K562 (cell line): ENCODE measurements around the gene KLHDC7A. TPM values are rescaled to one million over a fixed set of nuclear protein-coding genes. Genes with fewer than 3 reads are reported as not detected.

Experiments
- ATAC-seq: fragments of 200-7000 bp; cut with Tn5 transposase; 3 replicates; pipeline ENCODE4 v1.9.1; 2020; ENCODE audit warnings: moderate library complexity
- BruUV-seq: library from RNA; stranded (reverse); fragments of 400-500 nt; replicated peaks from 2 replicates; lab custom pipeline; 2021; lab: Mats Ljungman, UMichigan
- CTCF ChIA-PET: fragments of 300-600 bp; formaldehyde crosslinking; extraction: SDS; loops from one replicate; lab custom pipeline; 2021; ENCODE audit warnings: low intra/inter-chr PET ratio; lab: Yijun Ruan, JAX
- POLR2A ChIA-PET: fragments of 300-600, 350-650 bp; sonication (Branson Sonifier 250); formaldehyde crosslinking; extraction: SDS; loops from one replicate; lab custom pipeline; 2021; ENCODE audit warnings: antibody characterized with exemption, inconsistent platforms; lab: Yijun Ruan, JAX
- DNase-seq, 4 experiments: peaks; one replicate each; pipeline versions ENCODE4 v3.0.0 to v3.0.0-alpha.2; 2011 to 2018; ENCODE audit warnings: low spot score in 3 of 4, mixed read lengths in 3 of 4; ENCODE audit errors: extremely low read depth in 1 of 4
- FAIRE-seq: peaks from 2 replicates; lab custom pipeline; 2011; peaks lifted over from hg19 to GRCh38; lab: Jason Lieb, UNC
- H2AFZ ChIP-seq: 2 replicates; pipeline ENCODE4 v1.6.0; 2011; ENCODE audit warnings: low read depth, low read length, control low read depth, inconsistent platforms
- H3K27ac ChIP-seq: fragments of 200-600 bp; 3 replicates; pipeline ENCODE4 v1.8.0; 2011; ENCODE audit warnings: low read depth, mild to moderate bottlenecking, control low read depth, inconsistent platforms, low read length, moderate library complexity, mixed read lengths; ENCODE audit errors: extremely low read depth
- H3K27me3 ChIP-seq, 2 experiments: fragments of 300-600 bp in 1 of 2; 2 replicates in 1 of 2; 3 replicates in 1 of 2; pipeline versions ENCODE4 v1.6.0 to v1.8.0; 2011; ENCODE audit warnings: inconsistent platforms in 2 of 2, low read length in 2 of 2, mild to moderate bottlenecking in 1 of 2, mixed read lengths in 1 of 2, moderate library complexity in 1 of 2; ENCODE audit not compliant: control insufficient read depth in 2 of 2, insufficient read depth in 2 of 2
- H3K36me3 ChIP-seq: fragments of 300-600 bp; 3 replicates; pipeline ENCODE4 v1.8.0; 2011; ENCODE audit warnings: mild to moderate bottlenecking, low read length, inconsistent platforms; ENCODE audit not compliant: control insufficient read depth, insufficient read depth
- H3K4me1 ChIP-seq, 2 experiments: fragments of 200-600 bp in 1 of 2; replicated peaks in 1 of 2; 2 replicates in 1 of 2; 3 replicates in 1 of 2; pipeline versions ENCODE4 v1.5.1 to v1.8.0; 2011; ENCODE audit warnings: inconsistent platforms in 2 of 2, low read length in 2 of 2, mild to moderate bottlenecking in 1 of 2, mixed read lengths in 1 of 2, moderate library complexity in 1 of 2; ENCODE audit not compliant: control insufficient read depth in 2 of 2, insufficient read depth in 2 of 2
- H3K4me2 ChIP-seq: 2 replicates; pipeline ENCODE4 v1.6.1; 2011; ENCODE audit warnings: low read length, control low read depth, inconsistent platforms, mixed read lengths; ENCODE audit not compliant: insufficient read depth
- H3K4me3 ChIP-seq: fragments of 200-600 bp; sonication (generic), shearing (Covaris generic); 2 replicates; pipeline ENCODE4 v1.5.1; 2016; ENCODE audit warnings: control low read depth, inconsistent platforms
- H3K79me2 ChIP-seq: fragments of 200-600 bp; 3 replicates; pipeline ENCODE4 v1.8.0; 2011; ENCODE audit warnings: low read length, inconsistent platforms; ENCODE audit not compliant: control insufficient read depth, insufficient read depth
- H3K9ac ChIP-seq, 2 experiments: 2 replicates each; pipeline versions ENCODE4 v1.6.0 to v1.6.1; 2011; ENCODE audit warnings: low read depth in 2 of 2, low read length in 2 of 2, control low read depth in 1 of 2, inconsistent platforms in 1 of 2, mild to moderate bottlenecking in 1 of 2, mixed read lengths in 1 of 2; ENCODE audit not compliant: insufficient read depth in 1 of 2
- H3K9me1 ChIP-seq: one replicate; pipeline ENCODE4 v1.6.0; 2011; ENCODE audit warnings: inconsistent platforms, mild to moderate bottlenecking, low read length, moderate library complexity; ENCODE audit not compliant: control insufficient read depth, insufficient read depth
- H3K9me3 ChIP-seq: replicated peaks from 2 replicates; pipeline ENCODE4 v1.5.1; 2011; ENCODE audit warnings: low read depth, low read length, inconsistent platforms; ENCODE audit not compliant: control insufficient read depth, insufficient read depth
- H4K20me1 ChIP-seq: replicated peaks from 2 replicates; pipeline ENCODE4 v1.6.1; 2011; ENCODE audit warnings: low read length, inconsistent platforms, mixed read lengths; ENCODE audit not compliant: control insufficient read depth, insufficient read depth
- BDP1 ChIP-seq: IDR thresholded peaks from 3 replicates; pipeline ENCODE4 v1.6.1; 2011; ENCODE audit not compliant: insufficient read length, insufficient read depth
- CUX1 ChIP-seq: fragments of 200-800 bp; sonication (Bioruptor generic); IDR thresholded peaks from 2 replicates; pipeline ENCODE4 v1.6.1; 2016; ENCODE audit warnings: missing genetic modification characterization, missing compliant biosample characterization
- FOXJ3 ChIP-seq: sonication (generic); formaldehyde crosslinking; IDR thresholded peaks from 2 replicates; pipeline ENCODE4 v1.4.0; 2020; ENCODE audit warnings: mild to moderate bottlenecking, missing genetic modification reagents
- KAT2B ChIP-seq: IDR thresholded peaks from one replicate; pipeline ENCODE4 v1.6.1; 2012; ENCODE audit warnings: low read depth, mild to moderate bottlenecking, control low read depth, inconsistent platforms, low read length, moderate library complexity
- MTA2 ChIP-seq: fragments of 450-650 bp; IDR thresholded peaks from 2 replicates; pipeline ENCODE4 v1.6.1; 2016; ENCODE audit warnings: low read depth
- ZNF121 ChIP-seq: sonication (generic); formaldehyde crosslinking; conservative IDR thresholded peaks from 2 replicates; pipeline ENCODE4 v1.8.0; 2022; ENCODE audit warnings: missing genetic modification reagents
- ZNF274 ChIP-seq: IDR thresholded peaks from 2 replicates; pipeline ENCODE4 v1.6.1; 2011; ENCODE audit warnings: low read depth, mild to moderate bottlenecking, low read length, moderate library complexity, borderline replicate concordance
- ZNF830 ChIP-seq: fragments of 250-450 bp; sonication (Bioruptor Pico); IDR thresholded peaks from 2 replicates; pipeline ENCODE4 v1.5.0; 2021; ENCODE audit warnings: mild to moderate bottlenecking
- WGBS: fragments of 100-300 bp; shearing (Covaris generic); methylation state at CpG from one replicate; pipeline ENCODE4 v1.1.6; 2016; ENCODE audit warnings: low coverage, mixed read lengths; ENCODE audit not compliant: insufficient coverage; ENCODE audit errors: missing lambda C conversion rate; 5-methylcytosine and 5-hydroxymethylcytosine counted together
- in situ Hi-C: fragments of 300-500 bp; cut with MboI; formaldehyde crosslinking; loops from 4 replicates; pipeline ENCODE4 v1.15.0; 2018; ENCODE audit warnings: inconsistent platforms, mixed read lengths
- intact Hi-C: fragments of 100-400 bp; cut with micrococcal nuclease; formaldehyde crosslinking; loops from 2 replicates; pipeline ENCODE4 v1.14.2; 2022
- polyA plus RNA-seq, 8 experiments: library from polyadenylated mRNA; depleted of rRNA in 4 of 8; stranded (reverse) in 5 of 8; unstranded in 3 of 8; fragments of >200 nt; fragmentation: Nextera tagmentation in 2 of 8; fragmentation: Illumina TruSeq in 1 of 8; extraction: Ambion mirVana in 2 of 8; extraction: Trizol in 1 of 8; gene quantifications; 2 replicates each; pipeline versions ENCODE4 v1.2.1 to v1.2.3, GENCODE V29; 2011 to 2014; ENCODE audit warnings: inconsistent platforms in 1 of 8, missing spikeins in 1 of 8
- total RNA-seq, 7 experiments: library from RNA; depleted of rRNA in 6 of 7; stranded (reverse); fragments of >200 nt in 6 of 7; fragmentation: Illumina TruSeq in 2 of 7; extraction: Trizol in 2 of 7; gene quantifications; 2 replicates each; pipeline versions ENCODE4 v1.2.1 to v1.2.3, GENCODE V29; 2011 to 2021; ENCODE audit warnings: low replicate concordance in 1 of 7
- TF ChIP-seq, protein P1 (sequence below): fragments of 450-650 bp; IDR thresholded peaks from 2 replicates; pipeline ENCODE4 v1.6.1; 2018; ENCODE audit not compliant: partially characterized antibody

Gene KLHDC7A
- total and polyA plus RNA-seq, 9 of the 15 experiments (the other 6 are each of a cell fraction or from before 2014, with no cell fraction given), result 0.01 to 0.02 (median 0.01) TPM; not detected in 6

DNA sequence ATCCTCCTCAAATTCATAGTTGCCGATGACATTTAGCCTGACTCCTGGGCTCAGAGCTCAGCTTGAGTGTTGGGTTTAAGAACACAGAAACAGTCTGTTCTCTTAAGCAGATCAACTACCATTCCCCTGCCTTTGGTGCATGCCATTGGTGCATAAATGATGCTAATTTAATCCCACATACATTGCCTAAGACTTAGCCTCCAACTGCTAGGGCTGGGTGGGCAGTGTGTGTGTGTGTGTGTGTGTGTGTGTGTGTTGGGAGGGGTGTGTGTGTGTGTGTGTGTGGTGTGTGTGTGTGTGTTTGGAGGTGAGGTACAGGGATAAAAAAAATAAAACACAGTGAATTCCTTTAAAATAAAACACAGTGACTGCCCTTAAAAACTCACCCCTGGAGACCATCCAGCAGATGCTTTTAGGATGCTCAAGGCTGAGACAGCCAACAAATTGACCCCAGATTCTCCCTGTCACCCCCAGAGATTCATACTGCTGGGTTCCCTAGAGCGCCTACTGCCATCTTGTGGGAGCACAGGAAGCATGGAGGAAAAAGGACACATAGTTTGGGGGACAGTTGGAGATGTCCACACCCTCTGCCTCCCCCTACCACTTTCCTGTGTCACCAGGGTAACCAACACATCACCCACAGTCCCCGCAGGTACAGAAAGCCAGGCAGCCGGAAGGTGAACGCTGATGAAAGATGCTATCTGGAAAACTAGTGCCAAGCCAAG, 30.6 kb downstream of the KLHDC7A start (continued):
- TF ChIP-seq, protein P1, sequence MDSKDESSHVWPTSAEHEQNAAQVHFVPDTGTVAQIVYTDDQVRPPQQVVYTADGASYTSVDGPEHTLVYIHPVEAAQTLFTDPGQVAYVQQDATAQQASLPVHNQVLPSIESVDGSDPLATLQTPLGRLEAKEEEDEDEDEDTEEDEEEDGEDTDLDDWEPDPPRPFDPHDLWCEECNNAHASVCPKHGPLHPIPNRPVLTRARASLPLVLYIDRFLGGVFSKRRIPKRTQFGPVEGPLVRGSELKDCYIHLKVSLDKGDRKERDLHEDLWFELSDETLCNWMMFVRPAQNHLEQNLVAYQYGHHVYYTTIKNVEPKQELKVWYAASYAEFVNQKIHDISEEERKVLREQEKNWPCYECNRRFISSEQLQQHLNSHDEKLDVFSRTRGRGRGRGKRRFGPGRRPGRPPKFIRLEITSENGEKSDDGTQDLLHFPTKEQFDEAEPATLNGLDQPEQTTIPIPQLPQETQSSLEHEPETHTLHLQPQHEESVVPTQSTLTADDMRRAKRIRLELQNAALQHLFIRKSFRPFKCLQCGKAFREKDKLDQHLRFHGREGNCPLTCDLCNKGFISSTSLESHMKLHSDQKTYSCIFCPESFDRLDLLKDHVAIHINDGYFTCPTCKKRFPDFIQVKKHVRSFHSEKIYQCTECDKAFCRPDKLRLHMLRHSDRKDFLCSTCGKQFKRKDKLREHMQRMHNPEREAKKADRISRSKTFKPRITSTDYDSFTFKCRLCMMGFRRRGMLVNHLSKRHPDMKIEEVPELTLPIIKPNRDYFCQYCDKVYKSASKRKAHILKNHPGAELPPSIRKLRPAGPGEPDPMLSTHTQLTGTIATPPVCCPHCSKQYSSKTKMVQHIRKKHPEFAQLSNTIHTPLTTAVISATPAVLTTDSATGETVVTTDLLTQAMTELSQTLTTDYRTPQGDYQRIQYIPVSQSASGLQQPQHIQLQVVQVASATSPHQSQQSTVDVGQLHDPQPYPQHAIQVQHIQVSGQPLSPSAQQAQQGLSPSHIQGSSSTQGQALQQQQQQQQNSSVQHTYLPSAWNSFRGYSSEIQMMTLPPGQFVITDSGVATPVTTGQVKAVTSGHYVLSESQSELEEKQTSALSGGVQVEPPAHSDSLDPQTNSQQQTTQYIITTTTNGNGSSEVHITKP, result no peak
- TF ChIP-seq ZNF274 (no peak), ZNF830 (no peak), FOXJ3 (no peak)
- TF ChIP-seq, all 486 proteins: peak for 3

DNA sequence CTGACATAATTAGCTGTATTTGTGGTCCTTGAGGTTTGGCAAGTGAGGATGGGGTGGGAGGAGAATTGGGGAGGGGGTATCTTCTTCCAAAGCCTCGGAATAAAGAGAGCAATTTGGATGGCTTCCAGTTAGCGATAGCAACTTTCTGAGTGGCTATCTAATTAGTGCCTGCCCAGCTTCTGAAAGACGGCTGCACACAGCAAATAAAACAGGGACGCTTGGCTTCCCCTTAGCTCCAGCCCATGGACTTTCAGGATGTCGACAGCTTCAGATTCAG, 31.1 kb downstream of the KLHDC7A start:
- FAIRE-seq (no peak), DNase-seq (no peak), ATAC-seq (no peak)
- no peaks in the 10 kb centered on the region for H3K9me1 ChIP-seq
- H3K36me3 ChIP-seq, result no peaks in the 10 kb centered on the region
- no peak overlapping the region for H3K27ac ChIP-seq
- TF ChIP-seq KAT2B, result no peak
- no peak for TF ChIP-seq CUX1
- no peak for TF ChIP-seq BDP1
- no peak for TF ChIP-seq MTA2
- TF ChIP-seq ZNF121, result no peak
- intact Hi-C loops (no loop called here), in situ Hi-C loops (no loop called here)
- no peak overlapping the region for H3K9ac ChIP-seq
- H3K79me2 ChIP-seq, result no peaks in the 10 kb centered on the region
- ChIA-PET CTCF (no interaction called here), POLR2A (no interaction called here)
- H3K4me2 ChIP-seq, result no peak overlapping the region
- H3K4me3 ChIP-seq, result no peak overlapping the region
- H3K9me3 ChIP-seq, result no peaks in the 10 kb centered on the region; the same call in 1 of the 2 replicates
- H3K4me1 ChIP-seq, result no peaks in the 10 kb centered on the region
- no peak overlapping the region for H2AFZ ChIP-seq
- 0% methylated on average over 5 of the region's 5 CpGs for WGBS
- H4K20me1 ChIP-seq, result no peaks in the 10 kb centered on the region
- peaks cover 0 to 2% of the 10 kb centered on the region in 2 experiments; a peak in 1 of 5 replicates for H3K27me3 ChIP-seq
- BruUV-seq, result no TSS peak
